Colonic mucosa (tissue), 4 donors: ENCODE data around the gene TNFRSF11A. TPM values are rescaled to one million over a fixed set of nuclear protein-coding genes. Genes with fewer than 3 reads are reported as not detected.

ENCODE experiments used
- DNase-seq: peaks from one replicate; pipeline ENCODE4 v3.0.0-alpha.2; 2020
- H3K27ac ChIP-seq: fragments of 200-600 bp; one replicate; pipeline ENCODE4 v1.8.0; 2021
- H3K27me3 ChIP-seq: fragments of 200-600 bp; one replicate; pipeline ENCODE4 v1.8.0; 2021
- H3K36me3 ChIP-seq: fragments of 200-600 bp; one replicate; pipeline ENCODE4 v1.8.0; 2021
- H3K4me1 ChIP-seq: fragments of 200-600 bp; one replicate; pipeline ENCODE4 v1.8.0; 2021; ENCODE audit warnings: mild to moderate bottlenecking
- H3K4me3 ChIP-seq: fragments of 200-600 bp; one replicate; pipeline ENCODE4 v1.8.0; 2021
- H3K9ac ChIP-seq, 2 donors: one replicate each; pipeline ENCODE4 v1.7.0; 2013; ENCODE audit warnings: control low read depth in 2 of 2, low read depth in 2 of 2, low read length in 2 of 2
- H3K9me3 ChIP-seq: fragments of 200-600 bp; one replicate; pipeline ENCODE4 v1.8.0; 2021
- intact Hi-C: fragments of 100-400 bp; cut with DNase I; formaldehyde crosslinking; loops from one replicate; pipeline ENCODE4 v1.14.1; 2022
- total RNA-seq, 2 donors: library from RNA; stranded (reverse); fragmentation: NEBNext Ultra II Directional in 1 of 2; extraction: Animal tissue kit (Norgen Biotek cat#: 25700) in 1 of 2; gene quantifications; one replicate each; pipeline ENCODE4 v1.2.1, GENCODE V29; 2021
- TF ChIP-seq, protein P1 (sequence below): fragments of 200-600 bp; IDR thresholded peaks from one replicate; pipeline ENCODE4 v1.8.0; 2022; ENCODE audit warnings: antibody characterized with exemption, mild to moderate bottlenecking
- donor health status: healthy.
- donor health status: DM: no; HTN: no; CAD: no.
- donor health status: DM: no; HTN: no; CAD: no.

Gene TNFRSF11A
- total RNA-seq, 2 donors from 2014 or later: 80.6 to 86.6 TPM

DNA sequence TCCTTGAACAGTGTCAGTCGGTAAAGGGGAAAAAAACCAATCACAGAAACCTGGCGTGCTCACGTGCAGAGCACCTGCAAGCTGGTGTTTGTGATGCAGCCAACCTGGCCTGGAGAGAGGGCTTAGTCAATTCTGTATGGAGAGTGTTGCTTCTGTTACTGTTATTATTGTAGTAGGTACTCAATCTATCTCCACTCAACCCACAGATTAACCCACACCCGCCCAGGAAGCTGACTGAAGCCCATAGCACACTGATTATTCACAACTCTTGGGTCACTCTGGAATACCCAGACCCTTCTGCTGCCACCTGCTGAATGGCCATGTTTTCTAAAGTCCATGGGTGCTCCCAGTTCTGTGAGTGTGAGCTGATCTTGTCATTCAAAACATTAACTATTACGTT lies 53.9 kb downstream of the TNFRSF11A start:
- no peak for DNase-seq
- TF ChIP-seq, protein P1, sequence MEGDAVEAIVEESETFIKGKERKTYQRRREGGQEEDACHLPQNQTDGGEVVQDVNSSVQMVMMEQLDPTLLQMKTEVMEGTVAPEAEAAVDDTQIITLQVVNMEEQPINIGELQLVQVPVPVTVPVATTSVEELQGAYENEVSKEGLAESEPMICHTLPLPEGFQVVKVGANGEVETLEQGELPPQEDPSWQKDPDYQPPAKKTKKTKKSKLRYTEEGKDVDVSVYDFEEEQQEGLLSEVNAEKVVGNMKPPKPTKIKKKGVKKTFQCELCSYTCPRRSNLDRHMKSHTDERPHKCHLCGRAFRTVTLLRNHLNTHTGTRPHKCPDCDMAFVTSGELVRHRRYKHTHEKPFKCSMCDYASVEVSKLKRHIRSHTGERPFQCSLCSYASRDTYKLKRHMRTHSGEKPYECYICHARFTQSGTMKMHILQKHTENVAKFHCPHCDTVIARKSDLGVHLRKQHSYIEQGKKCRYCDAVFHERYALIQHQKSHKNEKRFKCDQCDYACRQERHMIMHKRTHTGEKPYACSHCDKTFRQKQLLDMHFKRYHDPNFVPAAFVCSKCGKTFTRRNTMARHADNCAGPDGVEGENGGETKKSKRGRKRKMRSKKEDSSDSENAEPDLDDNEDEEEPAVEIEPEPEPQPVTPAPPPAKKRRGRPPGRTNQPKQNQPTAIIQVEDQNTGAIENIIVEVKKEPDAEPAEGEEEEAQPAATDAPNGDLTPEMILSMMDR: no peak
- H3K27me3 ChIP-seq: no peaks in the 10 kb centered on the region
- no peaks in the 10 kb centered on the region for H3K9me3 ChIP-seq
- H3K27ac ChIP-seq: no peak overlapping the region
- no peaks in the 10 kb centered on the region for H3K4me1 ChIP-seq
- no peaks in the 10 kb centered on the region for H3K36me3 ChIP-seq
- intact Hi-C loops: no loop called here
- no peak overlapping the region for H3K4me3 ChIP-seq
- H3K9ac ChIP-seq: no peak overlapping the region

DNA sequence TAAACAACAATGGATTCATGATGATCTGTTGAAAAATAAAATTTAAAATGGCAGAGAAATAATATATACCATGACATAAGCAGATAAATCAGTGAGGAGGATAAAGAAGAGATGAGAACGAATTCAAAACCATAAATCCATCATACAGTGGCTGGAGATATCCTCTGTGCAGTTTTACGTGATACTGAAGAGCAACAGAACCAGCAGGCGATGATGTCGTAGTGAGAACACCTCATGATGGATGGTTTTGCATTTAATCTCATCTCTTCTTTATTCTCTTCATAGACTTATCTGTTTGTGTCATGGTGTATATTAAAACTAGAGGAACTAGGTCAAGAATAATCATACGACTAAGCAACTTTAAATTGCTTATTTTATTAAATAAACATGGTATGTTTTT lies 56.3 kb downstream of the TNFRSF11A start:
- no peaks in the 10 kb centered on the region for H3K36me3 ChIP-seq
- intact Hi-C loops: no loop called here
- H3K27me3 ChIP-seq: no peaks in the 10 kb centered on the region
- DNase-seq: no peak
- TF ChIP-seq, protein P1: no peak
- no peaks in the 10 kb centered on the region for H3K4me1 ChIP-seq
- no peak overlapping the region for H3K9ac ChIP-seq
- no peak overlapping the region for H3K4me3 ChIP-seq
- H3K27ac ChIP-seq: no peak overlapping the region
- H3K9me3 ChIP-seq: no peaks in the 10 kb centered on the region

DNA sequence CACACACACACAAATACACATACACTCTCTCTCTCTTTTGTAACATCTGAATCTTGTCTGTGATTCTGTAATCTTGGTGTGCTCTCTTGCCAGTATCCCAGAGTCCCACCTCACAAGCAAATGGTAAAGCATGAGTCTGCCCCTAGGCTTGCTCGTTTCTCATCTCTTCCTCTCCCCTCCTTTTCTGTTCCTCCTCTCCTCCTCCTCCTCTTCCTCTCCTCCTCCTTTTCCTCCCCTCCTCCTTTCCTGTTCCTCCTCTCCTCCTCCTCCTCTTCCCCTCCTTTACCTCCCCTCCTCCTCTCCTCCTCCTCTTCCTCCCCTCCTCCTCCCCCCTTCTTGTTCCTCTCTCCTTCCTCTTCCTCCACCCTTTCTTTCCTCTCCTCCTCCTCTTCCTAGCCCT lies 59.0 kb downstream of the TNFRSF11A start:
- intact Hi-C loops: no loop called here
- no peaks in the 10 kb centered on the region for H3K27me3 ChIP-seq
- no peak overlapping the region for H3K4me3 ChIP-seq
- no peak overlapping the region for H3K9ac ChIP-seq
- H3K9me3 ChIP-seq: no peaks in the 10 kb centered on the region
- no peak for DNase-seq
- TF ChIP-seq, protein P1: no peak
- H3K4me1 ChIP-seq: peaks cover 7% of the 10 kb centered on the region
- H3K36me3 ChIP-seq: no peaks in the 10 kb centered on the region
- no peak overlapping the region for H3K27ac ChIP-seq

DNA sequence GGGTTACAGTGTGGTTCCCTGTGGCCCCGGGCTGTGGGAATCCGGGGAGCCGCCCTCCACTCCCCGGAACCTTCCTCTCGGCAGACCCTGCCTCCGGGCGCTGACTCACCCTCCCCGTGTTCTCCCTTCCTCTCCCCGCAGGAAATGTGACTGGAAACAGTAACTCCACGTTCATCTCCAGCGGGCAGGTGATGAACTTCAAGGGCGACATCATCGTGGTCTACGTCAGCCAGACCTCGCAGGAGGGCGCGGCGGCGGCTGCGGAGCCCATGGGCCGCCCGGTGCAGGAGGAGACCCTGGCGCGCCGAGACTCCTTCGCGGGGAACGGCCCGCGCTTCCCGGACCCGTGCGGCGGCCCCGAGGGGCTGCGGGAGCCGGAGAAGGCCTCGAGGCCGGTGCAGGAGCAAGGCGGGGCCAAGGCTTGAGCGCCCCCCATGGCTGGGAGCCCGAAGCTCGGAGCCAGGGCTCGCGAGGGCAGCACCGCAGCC lies 59.5 kb downstream of the TNFRSF11A start:
- intact Hi-C loops: no loop called here
- no peak overlapping the region for H3K9ac ChIP-seq
- no peaks in the 10 kb centered on the region for H3K36me3 ChIP-seq
- peaks cover 9% of the 10 kb centered on the region for H3K4me1 ChIP-seq
- TF ChIP-seq, protein P1: no peak
- H3K27me3 ChIP-seq: no peaks in the 10 kb centered on the region
- H3K27ac ChIP-seq: no peak overlapping the region
- no peak overlapping the region for H3K4me3 ChIP-seq
- no peaks in the 10 kb centered on the region for H3K9me3 ChIP-seq
- DNase-seq: no peak

DNA sequence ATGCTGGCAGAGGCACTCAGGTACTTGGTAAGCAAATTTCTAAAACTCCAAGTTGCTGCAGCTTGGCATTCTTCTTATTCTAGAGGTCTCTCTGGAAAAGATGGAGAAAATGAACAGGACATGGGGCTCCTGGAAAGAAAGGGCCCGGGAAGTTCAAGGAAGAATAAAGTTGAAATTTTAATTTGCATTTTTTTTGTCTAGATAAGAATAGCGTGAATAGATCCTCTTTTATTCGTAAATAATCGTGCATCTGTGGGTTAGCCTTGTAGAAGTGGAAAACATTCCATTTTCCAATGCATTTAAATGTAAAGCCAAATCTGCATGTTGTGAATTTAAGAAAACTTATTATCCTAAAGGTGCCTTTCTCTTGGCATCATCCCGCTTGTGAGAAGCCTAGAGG lies 61.0 kb downstream of the TNFRSF11A start:
- no peak overlapping the region for H3K27ac ChIP-seq
- H3K4me1 ChIP-seq: peaks cover 19% of the 10 kb centered on the region
- TF ChIP-seq, protein P1: no peak
- DNase-seq: no peak
- no peak overlapping the region for H3K4me3 ChIP-seq
- H3K27me3 ChIP-seq: no peaks in the 10 kb centered on the region
- intact Hi-C loops: no loop called here
- H3K9me3 ChIP-seq: no peaks in the 10 kb centered on the region
- no peak overlapping the region for H3K9ac ChIP-seq
- H3K36me3 ChIP-seq: no peaks in the 10 kb centered on the region
